ENCODE data around the gene BLM.

GRCh38 chr15:90839187-90840071 is 122.3 kb downstream of the BLM start:
- no peak for TF ChIP-seq HCFC1 (IDR thresholded peaks at IDR 0.05; ENCODE audit: low read length)
- no peak for TF ChIP-seq SUPT20H (IDR thresholded peaks at IDR 0.05; ENCODE audit: borderline replicate concordance, control insufficient read depth, low read depth, low read length)
- TF ChIP-seq NBN (IDR thresholded peaks at IDR 0.05), result no peak
- no peak for TF ChIP-seq RBBP5 (conservative IDR thresholded peaks at IDR 0.05)
- TF ChIP-seq HDAC6 (IDR thresholded peaks at IDR 0.05; ENCODE audit: unreplicated experiment), result no peak
- no peak for TF ChIP-seq RAD21 (IDR thresholded peaks at IDR 0.05; ENCODE audit: insufficient read depth, low read depth, low read length)
- TF ChIP-seq TCF12 (IDR thresholded peaks at IDR 0.05; ENCODE audit: low read depth, low read length), result no peak
- TF ChIP-seq, protein P1, sequence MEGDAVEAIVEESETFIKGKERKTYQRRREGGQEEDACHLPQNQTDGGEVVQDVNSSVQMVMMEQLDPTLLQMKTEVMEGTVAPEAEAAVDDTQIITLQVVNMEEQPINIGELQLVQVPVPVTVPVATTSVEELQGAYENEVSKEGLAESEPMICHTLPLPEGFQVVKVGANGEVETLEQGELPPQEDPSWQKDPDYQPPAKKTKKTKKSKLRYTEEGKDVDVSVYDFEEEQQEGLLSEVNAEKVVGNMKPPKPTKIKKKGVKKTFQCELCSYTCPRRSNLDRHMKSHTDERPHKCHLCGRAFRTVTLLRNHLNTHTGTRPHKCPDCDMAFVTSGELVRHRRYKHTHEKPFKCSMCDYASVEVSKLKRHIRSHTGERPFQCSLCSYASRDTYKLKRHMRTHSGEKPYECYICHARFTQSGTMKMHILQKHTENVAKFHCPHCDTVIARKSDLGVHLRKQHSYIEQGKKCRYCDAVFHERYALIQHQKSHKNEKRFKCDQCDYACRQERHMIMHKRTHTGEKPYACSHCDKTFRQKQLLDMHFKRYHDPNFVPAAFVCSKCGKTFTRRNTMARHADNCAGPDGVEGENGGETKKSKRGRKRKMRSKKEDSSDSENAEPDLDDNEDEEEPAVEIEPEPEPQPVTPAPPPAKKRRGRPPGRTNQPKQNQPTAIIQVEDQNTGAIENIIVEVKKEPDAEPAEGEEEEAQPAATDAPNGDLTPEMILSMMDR (IDR thresholded peaks at IDR 0.05 in 2 of 3, conservative IDR thresholded peaks at IDR 0.05 in 1 of 3; ENCODE audit: control insufficient read depth in 2 of 3, extremely low read depth in 1 of 3, insufficient read depth in 1 of 3, low read depth in 3 of 3, low read length in 3 of 3), result no peak
- TF ChIP-seq CREB1 (IDR thresholded peaks at IDR 0.05; ENCODE audit: low read depth), result no peak
- TF ChIP-seq MYC (IDR thresholded peaks at IDR 0.05; ENCODE audit: insufficient read depth, insufficient read length, insufficient replicate concordance, low read length, severe bottlenecking), result no peak
- no peak for TF ChIP-seq HDAC2 (IDR thresholded peaks at IDR 0.05)
- TF ChIP-seq IKZF1 (conservative IDR thresholded peaks at IDR 0.05), result peak; percentile 68

All from GM12878 (cell line).